CD14-positive monocyte (primary cell): ENCODE data around the gene SMU1. TPM values are rescaled to one million over a fixed set of nuclear protein-coding genes. Genes with fewer than 3 reads are reported as not detected.

Source experiments
- DNase-seq, 3 donors: peaks; one replicate each; pipeline ENCODE4 v3.0.0-alpha.2; 2011 to 2022
- H2AFZ ChIP-seq: 2 replicates; pipeline ENCODE4 v1.6.0; 2012; ENCODE audit warnings: mild to moderate bottlenecking, low read depth, low read length, inconsistent platforms; ENCODE audit not compliant: insufficient read depth, poor library complexity, severe bottlenecking
- H3K27ac ChIP-seq, 2 donors: 1 replicate in 1 of 2; 2 replicates in 1 of 2; pipeline ENCODE4 v1.5.1; 2012 to 2013; ENCODE audit warnings: low read length in 2 of 2, control low read depth in 1 of 2, inconsistent platforms in 1 of 2, low read depth in 1 of 2, mild to moderate bottlenecking in 1 of 2
- H3K27me3 ChIP-seq, 2 donors: one replicate each; pipeline versions ENCODE4 v1.6.0 to v1.6.1; 2011 to 2013; ENCODE audit warnings: low read length in 2 of 2; ENCODE audit not compliant: control insufficient read depth in 2 of 2, insufficient read depth in 2 of 2
- H3K36me3 ChIP-seq, 2 donors: replicated peaks in 1 of 2; 1 replicate in 1 of 2; 2 replicates in 1 of 2; pipeline versions ENCODE4 v1.5.1 to v1.6.1; 2012 to 2013; ENCODE audit warnings: low read length in 2 of 2, control low read depth in 1 of 2, inconsistent platforms in 1 of 2, mild to moderate bottlenecking in 1 of 2; ENCODE audit not compliant: insufficient read depth in 2 of 2, control insufficient read depth in 1 of 2
- H3K4me1 ChIP-seq, 2 donors: 1 replicate in 1 of 2; 2 replicates in 1 of 2; pipeline versions ENCODE4 v1.5.1 to v1.6.1; 2012 to 2013; ENCODE audit warnings: low read length in 2 of 2, control low read depth in 1 of 2, inconsistent platforms in 1 of 2, mild to moderate bottlenecking in 1 of 2, moderate library complexity in 1 of 2; ENCODE audit not compliant: insufficient read depth in 2 of 2, control insufficient read depth in 1 of 2
- H3K4me2 ChIP-seq: replicated peaks from 2 replicates; pipeline ENCODE3; 2012; ENCODE audit warnings: low read length, moderate library complexity, mild to moderate bottlenecking; ENCODE audit not compliant: poor library complexity, severe bottlenecking; ENCODE audit errors: extremely low read depth
- H3K4me3 ChIP-seq, 3 experiments: fragments of 200-600 bp in 1 of 3; sonication (generic) in 1 of 3; replicated peaks in 1 of 3; 1 replicate in 2 of 3; 2 replicates in 1 of 3; pipeline ENCODE4 v1.5.1; 2011 to 2013; ENCODE audit warnings: low read length in 3 of 3, mild to moderate bottlenecking in 3 of 3, control low read depth in 2 of 3, low read depth in 2 of 3, inconsistent platforms in 1 of 3, moderate library complexity in 1 of 3
- H3K79me2 ChIP-seq: 2 replicates; pipeline ENCODE4 v1.6.0; 2012; ENCODE audit warnings: mild to moderate bottlenecking, control low read depth, inconsistent platforms, low read length, moderate library complexity; ENCODE audit not compliant: insufficient read depth
- H3K9ac ChIP-seq: 2 replicates; pipeline ENCODE4 v1.6.0; 2017; ENCODE audit warnings: low read length, mild to moderate bottlenecking; ENCODE audit not compliant: insufficient read depth, poor library complexity, severe bottlenecking
- H3K9me3 ChIP-seq, 2 donors: replicated peaks in 1 of 2; 1 replicate in 1 of 2; 2 replicates in 1 of 2; pipeline versions ENCODE4 v1.5.1 to v1.6.1; 2012 to 2013; ENCODE audit warnings: low read length in 2 of 2, control low read depth in 1 of 2; ENCODE audit not compliant: control insufficient read depth in 1 of 2, insufficient read depth in 1 of 2
- H4K20me1 ChIP-seq: 2 replicates; pipeline ENCODE4 v1.6.0; 2012; ENCODE audit warnings: mild to moderate bottlenecking, low read length, control low read depth, moderate library complexity; ENCODE audit not compliant: insufficient read depth
- H3K27ac Mint-ChIP-seq, 7 donors: one replicate each; pipeline ENCODE4 v1.8.0; 2020; ENCODE audit warnings: mild to moderate bottlenecking in 7 of 7, mixed read lengths in 7 of 7, moderate library complexity in 6 of 7, inconsistent platforms in 2 of 7
- H3K27me3 Mint-ChIP-seq, 3 donors: one replicate each; pipeline ENCODE4 v1.8.0; 2021 to 2022; ENCODE audit warnings: low read depth in 3 of 3, mild to moderate bottlenecking in 3 of 3, mixed read lengths in 3 of 3, moderate library complexity in 3 of 3, inconsistent platforms in 1 of 3
- H3K36me3 Mint-ChIP-seq, 2 donors: one replicate each; pipeline ENCODE4 v1.8.0; 2020; ENCODE audit warnings: mixed read lengths in 2 of 2, inconsistent platforms in 1 of 2, mild to moderate bottlenecking in 1 of 2
- H3K4me1 Mint-ChIP-seq: one replicate; pipeline ENCODE4 v1.8.0; 2020; ENCODE audit warnings: mild to moderate bottlenecking, mixed read lengths
- H3K4me3 Mint-ChIP-seq, 2 donors: one replicate each; pipeline ENCODE4 v1.8.0; 2020; ENCODE audit warnings: mild to moderate bottlenecking in 2 of 2, mixed read lengths in 2 of 2, moderate library complexity in 1 of 2
- H3K9me3 Mint-ChIP-seq, 7 donors: one replicate each; pipeline ENCODE4 v1.8.0; 2020 to 2022; ENCODE audit warnings: mixed read lengths in 7 of 7, mild to moderate bottlenecking in 6 of 7, moderate library complexity in 6 of 7, inconsistent platforms in 2 of 7
- WGBS: methylation state at CpG from one replicate; pipeline ENCODE4 v1.1.5; 2013; ENCODE audit warnings: missing lambda C conversion rate; ENCODE audit not compliant: insufficient coverage; 5-methylcytosine and 5-hydroxymethylcytosine counted together
- intact Hi-C, 2 donors: fragments of 100-400 bp; cut with micrococcal nuclease; formaldehyde crosslinking; loops; one replicate each; pipeline versions ENCODE4 v1.15.0 to v1.15.1; 2023
- polyA plus RNA-seq, 3 donors: library from polyadenylated mRNA; depleted of rRNA in 1 of 3; unstranded in 2 of 3; stranded (reverse) in 1 of 3; fragments of 300-500 nt in 2 of 3; fragments of >200 nt in 1 of 3; fragmentation: Illumina TruSeq in 2 of 3; gene quantifications; 1 replicate in 2 of 3; 2 replicates in 1 of 3; pipeline ENCODE4 v1.2.3, GENCODE V29; 2012 to 2021
- TF ChIP-seq, protein P1 (sequence below): fragments of 200-600 bp; IDR thresholded peaks from one replicate; pipeline ENCODE4 v1.8.0; 2022; ENCODE audit warnings: antibody characterized with exemption, mild to moderate bottlenecking

Gene SMU1
- polyA plus RNA-seq, 3 donors: 8.0 to 21.7 (median 19.3) TPM

DNA sequence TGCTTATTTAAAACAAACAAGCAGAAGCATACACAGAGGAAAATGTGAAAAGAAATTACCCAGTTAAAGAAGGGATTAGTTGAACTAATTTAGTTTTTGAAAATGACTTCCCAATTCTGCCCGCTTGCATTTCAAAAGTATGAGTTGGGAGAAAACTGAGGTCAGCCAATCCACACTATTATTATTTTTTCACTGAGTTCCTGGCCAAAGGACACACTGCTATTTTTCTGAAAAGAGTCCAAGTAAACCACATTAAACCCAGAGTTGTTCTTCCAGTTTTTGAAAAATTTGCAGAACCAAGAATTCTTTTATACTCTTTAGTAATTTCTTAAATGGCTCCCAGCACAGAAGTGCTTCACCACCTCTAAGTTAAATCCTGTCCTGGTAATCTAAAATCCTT lies 7.5 kb downstream of the SMU1 start:
- no peak overlapping the region for H3K4me3 ChIP-seq
- H3K4me1 ChIP-seq: peaks cover 20 to 24% of the 10 kb centered on the region in 2 donors
- peaks cover 62 to 86% of the 10 kb centered on the region in 2 donors for H3K36me3 ChIP-seq
- peaks cover 25% of the 10 kb centered on the region for H3K4me1 Mint-ChIP-seq
- no peaks in the 10 kb centered on the region for H3K27me3 ChIP-seq
- H3K9me3 Mint-ChIP-seq: no peaks in the 10 kb centered on the region
- H3K27ac Mint-ChIP-seq: peak overlapping the region in 2 of 7 donors; percentile 35 to 38
- peaks cover 0 to 3% (median 1%) of the 10 kb centered on the region in 3 donors for H3K27me3 Mint-ChIP-seq
- H2AFZ ChIP-seq: no peak overlapping the region
- no CpG with 5 or more reads among the region's 1 CpG for WGBS
- no peak overlapping the region for H3K9ac ChIP-seq
- TF ChIP-seq, protein P1, sequence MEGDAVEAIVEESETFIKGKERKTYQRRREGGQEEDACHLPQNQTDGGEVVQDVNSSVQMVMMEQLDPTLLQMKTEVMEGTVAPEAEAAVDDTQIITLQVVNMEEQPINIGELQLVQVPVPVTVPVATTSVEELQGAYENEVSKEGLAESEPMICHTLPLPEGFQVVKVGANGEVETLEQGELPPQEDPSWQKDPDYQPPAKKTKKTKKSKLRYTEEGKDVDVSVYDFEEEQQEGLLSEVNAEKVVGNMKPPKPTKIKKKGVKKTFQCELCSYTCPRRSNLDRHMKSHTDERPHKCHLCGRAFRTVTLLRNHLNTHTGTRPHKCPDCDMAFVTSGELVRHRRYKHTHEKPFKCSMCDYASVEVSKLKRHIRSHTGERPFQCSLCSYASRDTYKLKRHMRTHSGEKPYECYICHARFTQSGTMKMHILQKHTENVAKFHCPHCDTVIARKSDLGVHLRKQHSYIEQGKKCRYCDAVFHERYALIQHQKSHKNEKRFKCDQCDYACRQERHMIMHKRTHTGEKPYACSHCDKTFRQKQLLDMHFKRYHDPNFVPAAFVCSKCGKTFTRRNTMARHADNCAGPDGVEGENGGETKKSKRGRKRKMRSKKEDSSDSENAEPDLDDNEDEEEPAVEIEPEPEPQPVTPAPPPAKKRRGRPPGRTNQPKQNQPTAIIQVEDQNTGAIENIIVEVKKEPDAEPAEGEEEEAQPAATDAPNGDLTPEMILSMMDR: no peak
- no peak for DNase-seq
- intact Hi-C loops: no loop called here
- H3K4me3 Mint-ChIP-seq: no peak overlapping the region
- peak overlapping the region in 1 of 2 donors; percentile 27 for H3K27ac ChIP-seq
- peaks cover 72 to 90% of the 10 kb centered on the region in 2 donors for H3K36me3 Mint-ChIP-seq
- no peak overlapping the region for H3K4me2 ChIP-seq
- no peaks in the 10 kb centered on the region for H3K9me3 ChIP-seq
- peaks cover 12% of the 10 kb centered on the region for H4K20me1 ChIP-seq
- H3K79me2 ChIP-seq: peaks cover 62% of the 10 kb centered on the region

DNA sequence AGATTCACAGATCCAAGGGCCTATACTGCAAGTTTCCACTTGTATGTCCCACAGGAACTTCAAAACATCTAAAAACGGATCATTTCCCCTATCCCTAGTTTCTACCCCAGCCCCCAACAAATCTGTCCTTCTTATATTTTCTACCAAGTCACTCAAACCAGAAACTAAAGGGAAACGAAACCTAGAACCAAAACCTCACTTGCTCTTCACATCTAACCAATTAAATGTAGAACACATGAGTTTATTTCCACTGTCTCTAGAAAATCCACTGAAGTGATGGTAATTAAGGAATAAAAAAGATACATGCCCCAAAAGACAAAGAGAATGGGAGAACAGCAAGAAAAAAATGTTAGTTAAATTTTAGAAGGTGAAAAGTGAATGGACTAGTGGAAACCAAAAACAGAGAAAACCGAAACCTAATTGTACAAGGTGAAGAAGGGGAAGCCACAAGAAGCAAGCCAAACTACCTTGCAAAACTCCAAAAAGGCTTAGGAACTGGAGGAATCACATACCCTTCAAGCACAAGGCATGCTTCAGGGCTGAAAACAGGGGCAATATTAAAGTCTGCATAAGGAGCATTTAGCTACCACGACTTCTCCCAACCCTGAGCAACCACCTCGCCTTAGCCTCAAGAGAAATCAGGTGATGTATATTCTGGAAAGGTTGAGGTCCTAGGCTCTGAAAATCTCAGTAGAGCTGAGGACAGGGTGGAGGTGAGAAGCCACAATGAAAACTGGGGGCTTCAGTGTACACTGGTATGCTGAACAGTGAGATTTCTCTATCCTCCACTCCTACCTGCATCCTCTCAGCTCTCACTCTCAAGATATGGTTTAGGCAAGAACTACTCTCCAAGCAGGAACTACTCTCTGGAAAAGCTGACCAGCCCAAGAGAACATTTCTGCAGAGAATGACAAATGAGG lies 11.1 kb downstream of the SMU1 start:
- Histone ChIP-seq H3K9ac (no peak overlapping the region), H3K4me1 (peaks cover 20 to 24% of the 10 kb centered on the region in 2 donors), H3K27ac (peak overlapping the region; percentile 31 to 84), H3K4me3 (peak overlapping the region in 1 of 3 experiments; percentile 52), H2AFZ (no peak overlapping the region), H3K36me3 (peaks cover 60 to 87% of the 10 kb centered on the region in 2 donors), H3K9me3 (no peaks in the 10 kb centered on the region), H3K27me3 (no peaks in the 10 kb centered on the region), H3K79me2 (peaks cover 33% of the 10 kb centered on the region), H4K20me1 (peaks cover 12% of the 10 kb centered on the region), H3K4me2 (peak overlapping the region; percentile 56)
- 0% methylated on average over 1 of the region's 5 CpGs for WGBS
- H3K27me3 Mint-ChIP-seq: peaks cover 0 to 2% (median 0%) of the 10 kb centered on the region in 3 donors
- peak in 2 of 3 donors; percentile 48 to 53 for DNase-seq
- H3K27ac Mint-ChIP-seq: peak overlapping the region; percentile 85 to 94 (median 90)
- peaks cover 73 to 91% of the 10 kb centered on the region in 2 donors for H3K36me3 Mint-ChIP-seq
- H3K4me3 Mint-ChIP-seq: peak overlapping the region; percentile 51 to 85
- H3K4me1 Mint-ChIP-seq: peaks cover 21% of the 10 kb centered on the region
- intact Hi-C loops: no loop called here
- TF ChIP-seq, protein P1: no peak
- H3K9me3 Mint-ChIP-seq: no peaks in the 10 kb centered on the region
